ENCODE data around the gene PLEKHM3. TPM values are rescaled to one million over a fixed set of nuclear protein-coding genes. Genes with fewer than 3 reads are reported as not detected.

The PLEKHM3 gene
- polyA plus RNA-seq, 1 donor (not counting 4 experiments of a cell fraction or from before 2014, with no cell fraction given): 2.9 TPM

DNA sequence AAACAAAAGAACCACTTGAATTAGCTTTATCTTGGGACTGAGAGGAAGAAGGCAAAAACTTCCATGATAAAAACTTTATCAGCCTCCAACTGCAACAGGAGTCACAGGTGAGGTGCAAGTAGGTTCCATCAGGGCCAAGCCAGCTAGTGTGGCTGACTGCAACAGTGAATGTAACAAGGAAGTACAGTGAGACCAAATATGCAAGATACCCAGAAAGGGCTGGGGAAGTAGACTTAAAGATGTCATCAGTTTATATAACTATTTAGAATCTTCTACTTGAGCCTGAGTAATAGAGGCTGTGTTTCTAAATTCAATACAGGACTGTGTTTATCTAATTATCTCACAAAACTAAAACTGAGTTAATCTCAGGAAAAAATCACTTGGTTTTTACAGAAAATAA, 14.8 kb downstream of the PLEKHM3 start:
- no peak for FAIRE-seq
- dilution Hi-C loops (cut with MboI; ENCODE audit: extremely low pct_ligation_motif_present, low sequenced_read_pairs): no loop called here
- H3K9me3 ChIP-seq (ENCODE audit: control insufficient read depth, low read depth, low read length): no peaks in the 10 kb centered on the region

DNA sequence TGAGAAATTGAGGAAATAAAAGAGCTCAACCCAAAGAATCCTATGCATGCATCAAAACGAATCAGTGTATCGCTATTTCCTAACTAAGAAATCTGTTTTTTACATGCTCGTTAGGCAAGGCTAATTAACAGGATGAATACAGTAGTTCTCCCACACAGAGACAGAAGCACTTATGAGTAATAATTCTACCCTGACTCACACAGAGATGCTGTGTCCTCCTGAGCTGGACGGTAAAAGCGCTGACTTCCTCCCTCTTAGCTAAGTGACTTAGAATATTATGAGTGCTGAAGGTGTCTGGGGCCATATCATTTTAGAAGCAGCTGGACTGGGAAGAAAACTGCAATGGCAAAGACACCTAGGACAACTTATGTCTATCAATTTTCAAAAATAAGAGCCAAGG, 18.5 kb downstream of the PLEKHM3 start:
- Histone ChIP-seq H3K9me3 (ENCODE audit: control insufficient read depth, low read depth, low read length) (no peaks in the 10 kb centered on the region), H3K4me1 (ENCODE audit: control insufficient read depth, extremely low read depth, insufficient read depth, low read length) (peaks cover 16% of the 10 kb centered on the region), H3K36me3 (ENCODE audit: control insufficient read depth in 2 of 2, extremely low read depth in 1 of 2, insufficient read depth in 2 of 2, low read length in 2 of 2) (no peaks in the 10 kb centered on the region), H3K27me3 (ENCODE audit: control insufficient read depth, extremely low read depth, insufficient read depth, low read length) (no peaks in the 10 kb centered on the region), H3K9me1 (ENCODE audit: control insufficient read depth, extremely low read depth, insufficient read depth, low read length) (no peaks in the 10 kb centered on the region), H3K27ac (ENCODE audit: control insufficient read depth, insufficient read depth, low read length) (peak overlapping the region; percentile 74), H3K4me2 (ENCODE audit: control insufficient read depth, extremely low read depth, insufficient read depth, low read depth, low read length) (peak overlapping the region; percentile 80), H3K4me3 (ENCODE audit: control insufficient read depth in 2 of 3, extremely low read depth in 1 of 3, insufficient read depth in 2 of 3, low read depth in 1 of 3, low read length in 3 of 3) (peak overlapping the region in 1 of 3 experiments; percentile 55), H3K79me2 (ENCODE audit: control insufficient read depth, insufficient read depth, low read length) (no peaks in the 10 kb centered on the region), H3K9ac (ENCODE audit: control insufficient read depth, extremely low read depth, insufficient read depth, low read length) (no peak overlapping the region), H4K20me1 (ENCODE audit: control insufficient read depth, extremely low read depth, insufficient read depth, low read length) (no peaks in the 10 kb centered on the region), H2AFZ (ENCODE audit: control insufficient read depth, low read length) (no peak overlapping the region)
- TF ChIP-seq, protein P1, sequence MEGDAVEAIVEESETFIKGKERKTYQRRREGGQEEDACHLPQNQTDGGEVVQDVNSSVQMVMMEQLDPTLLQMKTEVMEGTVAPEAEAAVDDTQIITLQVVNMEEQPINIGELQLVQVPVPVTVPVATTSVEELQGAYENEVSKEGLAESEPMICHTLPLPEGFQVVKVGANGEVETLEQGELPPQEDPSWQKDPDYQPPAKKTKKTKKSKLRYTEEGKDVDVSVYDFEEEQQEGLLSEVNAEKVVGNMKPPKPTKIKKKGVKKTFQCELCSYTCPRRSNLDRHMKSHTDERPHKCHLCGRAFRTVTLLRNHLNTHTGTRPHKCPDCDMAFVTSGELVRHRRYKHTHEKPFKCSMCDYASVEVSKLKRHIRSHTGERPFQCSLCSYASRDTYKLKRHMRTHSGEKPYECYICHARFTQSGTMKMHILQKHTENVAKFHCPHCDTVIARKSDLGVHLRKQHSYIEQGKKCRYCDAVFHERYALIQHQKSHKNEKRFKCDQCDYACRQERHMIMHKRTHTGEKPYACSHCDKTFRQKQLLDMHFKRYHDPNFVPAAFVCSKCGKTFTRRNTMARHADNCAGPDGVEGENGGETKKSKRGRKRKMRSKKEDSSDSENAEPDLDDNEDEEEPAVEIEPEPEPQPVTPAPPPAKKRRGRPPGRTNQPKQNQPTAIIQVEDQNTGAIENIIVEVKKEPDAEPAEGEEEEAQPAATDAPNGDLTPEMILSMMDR (optimal IDR thresholded peaks at IDR 0.05 in 1 of 3, IDR thresholded peaks at IDR 0.05 in 1 of 3, conservative IDR thresholded peaks at IDR 0.05 in 1 of 3; ENCODE audit: extremely low read depth in 1 of 3, insufficient read depth in 2 of 3, low read length in 3 of 3): no peak
- TF ChIP-seq EZH2 (IDR thresholded peaks at IDR 0.05; ENCODE audit: low read length): no peak
- DNase-seq (ENCODE audit: low read depth, low spot score) (peak; percentile 33), FAIRE-seq (peak; percentile 67)
- dilution Hi-C loops (cut with MboI; ENCODE audit: extremely low pct_ligation_motif_present, low sequenced_read_pairs): no loop called here

More for the DNA sequence above, 14.8 kb downstream of the PLEKHM3 start:
- H3K27ac ChIP-seq (ENCODE audit: control insufficient read depth, insufficient read depth, low read length): no peak overlapping the region
- no peak overlapping the region for H3K4me3 ChIP-seq (ENCODE audit: control insufficient read depth in 2 of 3, extremely low read depth in 1 of 3, insufficient read depth in 2 of 3, low read depth in 1 of 3, low read length in 3 of 3)
- H3K79me2 ChIP-seq (ENCODE audit: control insufficient read depth, insufficient read depth, low read length): no peaks in the 10 kb centered on the region
- H4K20me1 ChIP-seq (ENCODE audit: control insufficient read depth, extremely low read depth, insufficient read depth, low read length): no peaks in the 10 kb centered on the region
- H3K4me2 ChIP-seq (ENCODE audit: control insufficient read depth, extremely low read depth, insufficient read depth, low read depth, low read length): no peak overlapping the region
- TF ChIP-seq, protein P1 (optimal IDR thresholded peaks at IDR 0.05 in 1 of 3, IDR thresholded peaks at IDR 0.05 in 1 of 3, conservative IDR thresholded peaks at IDR 0.05 in 1 of 3; ENCODE audit: extremely low read depth in 1 of 3, insufficient read depth in 2 of 3, low read length in 3 of 3): no peak
- TF ChIP-seq EZH2 (IDR thresholded peaks at IDR 0.05; ENCODE audit: low read length): no peak
- H3K4me1 ChIP-seq (ENCODE audit: control insufficient read depth, extremely low read depth, insufficient read depth, low read length): peaks cover 23% of the 10 kb centered on the region
- H2AFZ ChIP-seq (ENCODE audit: control insufficient read depth, low read length): no peak overlapping the region
- no peaks in the 10 kb centered on the region for H3K27me3 ChIP-seq (ENCODE audit: control insufficient read depth, extremely low read depth, insufficient read depth, low read length)
- H3K9ac ChIP-seq (ENCODE audit: control insufficient read depth, extremely low read depth, insufficient read depth, low read length): no peak overlapping the region
- H3K9me1 ChIP-seq (ENCODE audit: control insufficient read depth, extremely low read depth, insufficient read depth, low read length): no peaks in the 10 kb centered on the region
- no peak for DNase-seq (ENCODE audit: low read depth, low spot score)
- H3K36me3 ChIP-seq (ENCODE audit: control insufficient read depth in 2 of 2, extremely low read depth in 1 of 2, insufficient read depth in 2 of 2, low read length in 2 of 2): no peaks in the 10 kb centered on the region

Measured in keratinocyte (primary cell).